Measurements from ENCODE around the gene CCDC127.

DNA sequence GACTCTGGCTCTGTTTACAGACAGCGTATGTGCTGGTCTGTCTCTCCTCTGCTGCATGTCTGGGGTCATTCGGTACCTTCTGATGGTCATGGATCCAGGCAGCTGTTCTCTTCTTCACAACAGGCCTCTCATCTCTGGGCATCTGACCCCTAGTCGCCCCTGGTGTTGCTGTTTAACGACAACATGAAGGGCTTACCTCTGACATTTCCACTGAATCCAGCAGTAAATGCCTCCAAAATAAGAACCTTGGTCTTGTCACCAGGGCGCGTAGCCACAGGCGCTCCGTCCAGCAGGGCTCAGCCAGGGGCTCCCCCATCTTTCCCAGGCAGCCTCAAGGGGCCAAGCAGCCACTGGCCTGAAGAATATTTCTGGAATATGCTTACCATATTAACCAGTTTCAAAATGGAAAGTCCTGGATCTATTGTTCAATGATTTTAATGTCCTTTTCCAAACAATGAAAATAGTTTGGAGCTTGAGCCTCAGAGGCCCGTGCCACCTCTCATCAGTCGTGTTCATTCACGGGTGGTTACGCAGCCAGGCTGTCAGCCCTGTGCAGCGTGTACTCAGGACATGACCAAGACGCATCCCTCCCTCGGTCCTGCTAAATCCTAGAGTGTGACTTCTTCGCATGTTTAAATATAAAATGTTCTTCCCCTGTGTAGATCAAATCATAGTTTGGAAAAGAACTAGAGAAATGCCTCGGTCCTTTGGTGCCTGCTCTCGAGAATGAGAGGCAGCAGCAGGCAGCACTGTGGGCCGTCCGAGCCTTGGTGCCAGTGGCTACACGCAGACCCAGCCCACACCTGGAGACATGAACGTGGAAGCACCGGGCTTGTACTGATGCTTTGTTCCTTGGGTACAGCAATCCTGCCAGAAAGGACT lies 56.8 kb downstream of the CCDC127 start:
- no peak for TF ChIP-seq CTCF (conservative IDR thresholded peaks at IDR 0.05 in 1 of 2, IDR thresholded peaks at IDR 0.05 in 1 of 2; ENCODE audit: extremely low read depth in 1 of 2, insufficient read depth in 1 of 2, low read depth in 1 of 2, low read length in 2 of 2)
- TF ChIP-seq EZH2 (IDR thresholded peaks at IDR 0.05; ENCODE audit: borderline replicate concordance, low read length): no peak

Measured in mammary epithelial cell (primary cell).